ENCODE measurements around the gene NEURL3. TPM values are rescaled to one million over a fixed set of nuclear protein-coding genes. Genes with fewer than 3 reads are reported as not detected.
A peak's percentile ranks its signal among the peaks of the same experiment; 100 is the strongest.

NEURL3 gene
- polyA plus RNA-seq, 1 experiment, result not detected

- Histone ChIP-seq H3K27me3 (ENCODE audit: control insufficient read depth, insufficient read depth, low read length) (no peaks in the 10 kb centered on the region), H3K9me3 (ENCODE audit: control insufficient read depth, insufficient read depth, low read length) (no peaks in the 10 kb centered on the region; the same call in 1 of the 2 replicates), H3K4me3 (ENCODE audit: low read depth, low read length) (no peak overlapping the region), H3K27ac (ENCODE audit: low read depth, low read length) (no peak overlapping the region)
- ChIA-PET CTCF (interaction anchor here (0.6 kb wide), 1 partner anchor 217 kb away, joined by 3 read pairs; no protein-coding TSS in a partner anchor), POLR2A (no interaction called here)
- DNase-seq (ENCODE audit: low read depth, low spot score), result no peak
- no peak for TF ChIP-seq CTCF (IDR thresholded peaks at IDR 0.05; ENCODE audit: low read depth, low read length)
These were observed 21.1 kb downstream of the NEURL3 start for GRCh38 chr2:96484091-96484490.

GRCh38 chr2:96477458-96477857, 27.7 kb downstream of the NEURL3 start:
- H3K27me3 ChIP-seq (ENCODE audit: control insufficient read depth, insufficient read depth, low read length), result peaks cover 21% of the 10 kb centered on the region
- H3K4me3 ChIP-seq (ENCODE audit: low read depth, low read length), result no peak overlapping the region
- ChIA-PET POLR2A (no interaction called here), CTCF (no interaction called here)
- H3K9me3 ChIP-seq (ENCODE audit: control insufficient read depth, insufficient read depth, low read length), result no peaks in the 10 kb centered on the region
- no peak overlapping the region for H3K27ac ChIP-seq (ENCODE audit: low read depth, low read length)
- DNase-seq (ENCODE audit: low read depth, low spot score), result no peak
- no peak for TF ChIP-seq CTCF (IDR thresholded peaks at IDR 0.05; ENCODE audit: low read depth, low read length)

- H3K27ac ChIP-seq (ENCODE audit: low read depth, low read length), result no peak overlapping the region
- no peak for TF ChIP-seq CTCF (IDR thresholded peaks at IDR 0.05; ENCODE audit: low read depth, low read length)
- no peaks in the 10 kb centered on the region for H3K9me3 ChIP-seq (ENCODE audit: control insufficient read depth, insufficient read depth, low read length)
- CTCF ChIA-PET, result interaction anchor here (0.7 kb wide), 1 partner anchor 40 kb away, joined by 3 read pairs; no protein-coding TSS in a partner anchor
- POLR2A ChIA-PET, result no interaction called here
- H3K27me3 ChIP-seq (ENCODE audit: control insufficient read depth, insufficient read depth, low read length), result peaks cover 38% of the 10 kb centered on the region
- no peak for DNase-seq (ENCODE audit: low read depth, low spot score)
- H3K4me3 ChIP-seq (ENCODE audit: low read depth, low read length), result no peak overlapping the region
These were observed 33.4 kb downstream of the NEURL3 start for GRCh38 chr2:96471772-96472171.

- ChIA-PET CTCF (no interaction called here), POLR2A (no interaction called here)
- DNase-seq (ENCODE audit: low read depth, low spot score), result no peak
- peak; percentile 62 for TF ChIP-seq CTCF (IDR thresholded peaks at IDR 0.05; ENCODE audit: low read depth, low read length)
- H3K9me3 ChIP-seq (ENCODE audit: control insufficient read depth, insufficient read depth, low read length), result no peaks in the 10 kb centered on the region
- no peak overlapping the region for H3K4me3 ChIP-seq (ENCODE audit: low read depth, low read length)
- H3K27me3 ChIP-seq (ENCODE audit: control insufficient read depth, insufficient read depth, low read length), result peaks cover 31% of the 10 kb centered on the region
- H3K27ac ChIP-seq (ENCODE audit: low read depth, low read length), result no peak overlapping the region
These were observed 34.5 kb downstream of the NEURL3 start for GRCh38 chr2:96470636-96471035.

- ChIA-PET CTCF (interaction anchor here (0.6 to 0.8 kb wide), 4 partner anchors 41 to 85 kb away, joined by 3 to 4 read pairs (median 3); no protein-coding TSS in a partner anchor), POLR2A (interaction anchor here (0.7 kb wide), 1 partner anchor 35 kb away, joined by 5 read pairs; no protein-coding TSS in a partner anchor)
- no peak overlapping the region for H3K4me3 ChIP-seq (ENCODE audit: low read depth, low read length)
These were observed 35.0 kb downstream of the NEURL3 start for GRCh38 chr2:96470109-96470508.

More at GRCh38 chr2:96470109-96470508, 35.0 kb downstream of the NEURL3 start:
- H3K27ac ChIP-seq (ENCODE audit: low read depth, low read length), result no peak overlapping the region
- DNase-seq (ENCODE audit: low read depth, low spot score), result no peak
- no peaks in the 10 kb centered on the region for H3K9me3 ChIP-seq (ENCODE audit: control insufficient read depth, insufficient read depth, low read length)
- H3K27me3 ChIP-seq (ENCODE audit: control insufficient read depth, insufficient read depth, low read length), result peaks cover 31% of the 10 kb centered on the region
- no peak for TF ChIP-seq CTCF (IDR thresholded peaks at IDR 0.05; ENCODE audit: low read depth, low read length)
